Uterus (tissue), 4 donors: ENCODE measurements around the gene COA4. TPM values are rescaled to one million over a fixed set of nuclear protein-coding genes. Genes with fewer than 3 reads are reported as not detected.
"Not testable (repeated sequence)": the region's sequence is repeated elsewhere in the genome, so short reads cannot be mapped to it uniquely, and the experiment has no call there.

Experiments
- DNase-seq, 2 donors: peaks; one replicate each; pipeline ENCODE4 v3.0.0-alpha.2; 2019 to 2020
- H3K27ac ChIP-seq, 2 donors: fragments of 200-600 bp; sonication (generic); 1 replicate in 1 of 2; 2 replicates in 1 of 2; pipeline ENCODE4 v1.5.1; 2016 to 2018
- H3K27me3 ChIP-seq, 2 donors: fragments of 200-600 bp; sonication (generic); one replicate each; pipeline ENCODE4 v1.5.1; 2018 to 2019; ENCODE audit warnings: control low read depth in 1 of 2
- H3K36me3 ChIP-seq, 2 donors: fragments of 200-600 bp; sonication (generic); one replicate each; pipeline ENCODE4 v1.5.1; 2019; ENCODE audit warnings: control low read depth in 1 of 2
- H3K4me1 ChIP-seq, 2 donors: fragments of 200-600 bp; sonication (generic); one replicate each; pipeline ENCODE4 v1.5.1; 2018 to 2019; ENCODE audit warnings: control low read depth in 1 of 2
- H3K4me3 ChIP-seq, 2 donors: fragments of 200-600 bp; sonication (generic); 1 replicate in 1 of 2; 2 replicates in 1 of 2; pipeline ENCODE4 v1.5.1; 2018 to 2019; ENCODE audit warnings: mild to moderate bottlenecking in 1 of 2
- H3K9me3 ChIP-seq, 2 donors: fragments of 200-600 bp; sonication (generic); one replicate each; pipeline ENCODE4 v1.5.1; 2019; ENCODE audit warnings: control low read depth in 1 of 2
- CTCF ChIP-seq, 4 experiments: fragments of 200-600 bp in 2 of 4; fragments of 450-650 bp in 2 of 4; sonication (generic) in 2 of 4; IDR thresholded peaks; one replicate each; pipeline ENCODE4 v1.5.1; 2016 to 2019; ENCODE audit warnings: antibody characterized with exemption in 4 of 4, mild to moderate bottlenecking in 2 of 4, moderate library complexity in 1 of 4
- POLR2A ChIP-seq, 2 donors: fragments of 450-650 bp; IDR thresholded peaks; one replicate each; pipeline ENCODE4 v1.6.1; 2016; ENCODE audit warnings: antibody characterized with exemption in 2 of 2, mild to moderate bottlenecking in 1 of 2, moderate library complexity in 1 of 2
- intact Hi-C: fragments of 100-400 bp; cut with DNase I; formaldehyde crosslinking; loops from one replicate; pipeline ENCODE4 v1.15.1; 2023; ENCODE audit warnings: low total_unique reads
- total RNA-seq, 4 donors: library from RNA; depleted of rRNA in 3 of 4; stranded (reverse); fragments of >200 nt in 3 of 4; gene quantifications; one replicate each; pipeline versions ENCODE4 v1.1.0 to v1.2.4, GENCODE V29; 2014 to 2023
- donor health status: DM: yes; HTN: yes; CAD: no.

The COA4 gene
- total RNA-seq, 4 donors from 2014 or later, result 28.1 to 147 (median 84.8) TPM

- Histone ChIP-seq H3K4me3 (no peak overlapping the region), H3K36me3 (no peaks in the 10 kb centered on the region), H3K27ac (no peak overlapping the region), H3K4me1 (no peaks in the 10 kb centered on the region), H3K9me3 (no peaks in the 10 kb centered on the region), H3K27me3 (no peaks in the 10 kb centered on the region)
- no peak for DNase-seq
- intact Hi-C loops, result no loop called here
- TF ChIP-seq CTCF (IDR thresholded peaks at IDR 0.05), result no peak
- TF ChIP-seq POLR2A (IDR thresholded peaks at IDR 0.05), result no peak
Observed at GRCh38 chr11:73889536-73889935, 12.9 kb upstream of the COA4 start.

- H3K4me3 ChIP-seq, result no peak overlapping the region
- no peaks in the 10 kb centered on the region for H3K27me3 ChIP-seq
- intact Hi-C loops, result no loop called here
- H3K9me3 ChIP-seq, result no peaks in the 10 kb centered on the region
- TF ChIP-seq CTCF (IDR thresholded peaks at IDR 0.05), result no peak
- no peak for TF ChIP-seq POLR2A (IDR thresholded peaks at IDR 0.05)
- no peak for DNase-seq
- no peaks in the 10 kb centered on the region for H3K4me1 ChIP-seq
- H3K36me3 ChIP-seq, result no peaks in the 10 kb centered on the region
- no peak overlapping the region for H3K27ac ChIP-seq
Observed at GRCh38 chr11:73889019-73889418, 12.4 kb upstream of the COA4 start.

GRCh38 chr11:73888244-73888643 is 11.6 kb upstream of the COA4 start:
- TF ChIP-seq POLR2A (IDR thresholded peaks at IDR 0.05), result no peak
- no peak for TF ChIP-seq CTCF (IDR thresholded peaks at IDR 0.05)
- H3K36me3 ChIP-seq, result no peaks in the 10 kb centered on the region
- H3K4me3 ChIP-seq, result no peak overlapping the region
- no peaks in the 10 kb centered on the region for H3K9me3 ChIP-seq
- H3K27me3 ChIP-seq, result no peaks in the 10 kb centered on the region
- no peak overlapping the region for H3K27ac ChIP-seq
- H3K4me1 ChIP-seq, result no peaks in the 10 kb centered on the region
- intact Hi-C loops, result no loop called here
- no peak for DNase-seq

GRCh38 chr11:73883856-73884255 is 7.2 kb upstream of the COA4 start:
- H3K27me3 ChIP-seq, result no peaks in the 10 kb centered on the region
- H3K4me1 ChIP-seq, result no peaks in the 10 kb centered on the region
- H3K9me3 ChIP-seq, result no peaks in the 10 kb centered on the region
- no peak overlapping the region for H3K27ac ChIP-seq
- H3K4me3 ChIP-seq, result no peak overlapping the region
- no peak for TF ChIP-seq CTCF (IDR thresholded peaks at IDR 0.05)
- no peak for DNase-seq
- intact Hi-C loops, result no loop called here
- H3K36me3 ChIP-seq, result no peaks in the 10 kb centered on the region

- DNase-seq, H3K27me3 ChIP-seq, H3K4me3 ChIP-seq, H3K27ac ChIP-seq, intact Hi-C loops, H3K36me3 ChIP-seq, H3K9me3 ChIP-seq: not testable (repeated sequence)
- peaks cover 0 to 11% of the 10 kb centered on the region in 2 donors for H3K4me1 ChIP-seq
Observed at GRCh38 chr11:73880449-73880848, 3.8 kb upstream of the COA4 start.

- TF ChIP-seq POLR2A (IDR thresholded peaks at IDR 0.05) (no peak), CTCF (IDR thresholded peaks at IDR 0.05) (no peak)
- H3K27me3 ChIP-seq, result no peaks in the 10 kb centered on the region
- intact Hi-C loops, result no loop called here
Observed at GRCh38 chr11:73878771-73879170, 2.1 kb upstream of the COA4 start.

More at GRCh38 chr11:73878771-73879170, 2.1 kb upstream of the COA4 start:
- Histone ChIP-seq H3K36me3 (no peaks in the 10 kb centered on the region), H3K4me3 (no peak overlapping the region), H3K4me1 (peaks cover 0 to 11% of the 10 kb centered on the region in 2 donors), H3K27ac (no peak overlapping the region), H3K9me3 (no peaks in the 10 kb centered on the region)
- no peak for DNase-seq
